Mucosa of rectum (tissue), 2 donors: Measurements from ENCODE around the gene KCNAB3.
A peak's percentile ranks its signal among the peaks of the same experiment; 100 is the strongest.

Experiments used
- H3K27ac ChIP-seq, 2 donors: one replicate each; pipeline ENCODE4 v1.7.0; 2013; ENCODE audit warnings: inconsistent platforms in 2 of 2, low read depth in 2 of 2, low read length in 2 of 2
- H3K27me3 ChIP-seq, 2 donors: one replicate each; pipeline ENCODE4 v1.7.0; 2013; ENCODE audit warnings: low read length in 2 of 2; ENCODE audit not compliant: control insufficient read depth in 2 of 2, insufficient read depth in 2 of 2
- H3K36me3 ChIP-seq, 2 donors: one replicate each; pipeline ENCODE4 v1.7.0; 2013; ENCODE audit warnings: low read length in 2 of 2; ENCODE audit not compliant: control insufficient read depth in 2 of 2, insufficient read depth in 2 of 2
- H3K4me1 ChIP-seq, 2 donors: one replicate each; pipeline ENCODE4 v1.7.0; 2013; ENCODE audit warnings: low read length in 2 of 2, mild to moderate bottlenecking in 1 of 2; ENCODE audit not compliant: control insufficient read depth in 2 of 2, insufficient read depth in 2 of 2
- H3K4me3 ChIP-seq, 2 donors: one replicate each; pipeline ENCODE4 v1.7.0; 2013; ENCODE audit warnings: low read length in 2 of 2
- H3K9ac ChIP-seq, 2 donors: one replicate each; pipeline ENCODE4 v1.7.0; 2013; ENCODE audit warnings: low read length in 2 of 2, low read depth in 1 of 2, mild to moderate bottlenecking in 1 of 2
- H3K9me3 ChIP-seq, 2 donors: one replicate each; pipeline ENCODE4 v1.7.0; 2013; ENCODE audit warnings: low read length in 2 of 2; ENCODE audit not compliant: control insufficient read depth in 2 of 2
- donor health status: healthy.
- donor health status: Normal muscosa, but diverticular disease.

Gene KCNAB3

DNA sequence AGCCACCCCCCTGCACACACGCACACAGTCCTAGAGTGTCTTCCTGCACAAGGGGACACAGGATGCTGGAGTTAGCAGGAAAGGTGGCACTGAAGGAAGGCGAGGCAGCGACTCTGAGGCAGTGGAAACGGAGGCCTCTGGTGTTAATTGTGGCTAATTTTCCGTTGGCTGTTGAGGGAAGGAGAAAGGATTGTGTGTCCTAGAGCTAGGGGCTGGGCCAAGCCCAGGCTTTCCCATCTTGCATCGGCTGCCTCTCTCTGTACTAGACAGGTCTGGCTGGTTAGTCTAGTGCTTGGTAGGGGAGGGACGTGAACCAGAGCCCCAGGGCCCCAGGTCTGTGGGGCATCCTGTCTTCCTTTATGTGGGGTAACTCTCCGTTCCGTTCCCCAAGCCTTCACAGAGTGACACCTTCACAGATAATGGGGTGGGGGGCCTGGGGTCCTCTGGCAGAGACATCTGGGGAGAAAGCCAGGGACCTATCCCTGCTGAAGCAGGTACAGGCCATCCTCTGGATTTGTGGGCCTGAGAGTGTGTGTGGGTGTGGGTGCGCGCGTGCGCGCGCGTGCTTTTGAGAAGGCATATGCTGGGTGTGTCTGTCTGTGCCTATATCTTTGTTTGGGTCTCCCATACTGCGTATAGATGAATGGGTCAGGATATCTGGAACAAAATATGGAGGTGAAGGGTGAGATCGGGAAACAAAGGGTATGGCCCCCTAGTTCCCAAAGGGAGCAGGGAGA lies 41.3 kb downstream of the KCNAB3 start, which contains the start of gene CHD3:
Gene CHD3 (plus strand): TSS at position 606 of the 737 bp plus-strand sequence. CDS start 212 bp downstream, outside the sequence.
- Histone ChIP-seq H3K4me3 (peak within 1 kb of the TSS; percentile 84 to 88), H3K27me3 (no peaks in the 10 kb centered on the region), H3K27ac (peak within 1 kb of the TSS; percentile 91 to 96), H3K9ac (peak within 1 kb of the TSS; percentile 70 to 82), H3K36me3 (peaks cover 8 to 22% of the 10 kb centered on the region in 2 donors), H3K9me3 (no peaks in the 10 kb centered on the region), H3K4me1 (peaks cover 43 to 46% of the 10 kb centered on the region in 2 donors)

GRCh38 chr17:7887482-7888183 lies 42.0 kb downstream of the KCNAB3 start:
- Histone ChIP-seq H3K36me3 (peaks cover 8 to 17% of the 10 kb centered on the region in 2 donors), H3K4me3 (peak overlapping the region; percentile 84 to 88), H3K4me1 (peaks cover 45 to 48% of the 10 kb centered on the region in 2 donors), H3K9me3 (no peaks in the 10 kb centered on the region), H3K9ac (peak overlapping the region; percentile 70 to 82), H3K27ac (peak overlapping the region; percentile 91 to 96), H3K27me3 (no peaks in the 10 kb centered on the region)

- Histone ChIP-seq H3K4me3 (peak overlapping the region; percentile 84 to 88), H3K27me3 (no peaks in the 10 kb centered on the region), H3K9me3 (no peaks in the 10 kb centered on the region), H3K36me3 (peaks cover 7 to 16% of the 10 kb centered on the region in 2 donors), H3K9ac (peak overlapping the region; percentile 79 to 95), H3K4me1 (peaks cover 48 to 53% of the 10 kb centered on the region in 2 donors), H3K27ac (peak overlapping the region; percentile 91 to 96)
Measured at GRCh38 chr17:7887038-7887481, 42.6 kb downstream of the KCNAB3 start.

DNA sequence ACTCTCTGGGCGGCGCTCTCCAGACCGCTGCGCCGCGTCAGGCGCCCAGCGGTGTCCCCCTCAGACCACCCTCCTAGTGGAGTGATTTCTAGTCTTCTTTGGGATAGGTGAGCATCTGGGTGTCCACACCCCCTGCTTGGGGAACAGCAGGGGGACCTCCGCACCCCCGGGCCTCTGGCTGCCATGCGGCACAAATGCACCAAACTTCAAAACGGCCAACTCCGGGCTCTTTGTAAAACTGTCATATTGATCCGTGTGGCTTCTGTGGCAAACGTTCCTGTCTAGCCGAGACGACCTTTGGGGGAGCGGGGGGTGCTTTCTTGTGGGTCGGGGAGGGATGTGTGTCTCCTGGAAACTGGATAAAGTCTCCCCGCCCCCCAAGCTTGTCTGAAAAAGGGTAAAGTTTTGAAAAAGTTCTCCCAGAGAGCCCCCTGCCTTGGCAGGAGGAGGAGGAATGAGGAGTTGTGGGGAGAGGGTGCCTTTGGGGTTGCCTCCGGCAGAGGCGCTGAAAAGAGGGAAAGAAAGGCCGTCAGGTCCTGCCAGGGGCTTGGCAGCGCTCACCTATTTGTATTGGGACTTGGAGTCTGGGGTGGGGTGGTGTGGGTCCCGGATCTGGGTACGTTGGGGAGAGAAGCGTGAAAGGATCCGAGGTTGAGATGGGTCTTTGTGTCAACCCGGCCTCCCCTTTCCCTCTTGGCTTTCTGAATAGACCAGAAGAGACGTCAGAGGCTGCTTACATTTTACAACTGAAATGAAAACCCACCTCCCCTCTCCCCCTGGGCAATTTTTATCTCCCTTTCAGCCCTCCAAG lies 43.2 kb downstream of the KCNAB3 start:
- Histone ChIP-seq H3K9me3 (no peaks in the 10 kb centered on the region), H3K36me3 (peaks cover 4 to 14% of the 10 kb centered on the region in 2 donors), H3K27ac (peak overlapping the region; percentile 91 to 96), H3K9ac (peak overlapping the region; percentile 79 to 95), H3K27me3 (no peaks in the 10 kb centered on the region), H3K4me3 (peak overlapping the region; percentile 84 to 88), H3K4me1 (peaks cover 48 to 56% of the 10 kb centered on the region in 2 donors)

DNA sequence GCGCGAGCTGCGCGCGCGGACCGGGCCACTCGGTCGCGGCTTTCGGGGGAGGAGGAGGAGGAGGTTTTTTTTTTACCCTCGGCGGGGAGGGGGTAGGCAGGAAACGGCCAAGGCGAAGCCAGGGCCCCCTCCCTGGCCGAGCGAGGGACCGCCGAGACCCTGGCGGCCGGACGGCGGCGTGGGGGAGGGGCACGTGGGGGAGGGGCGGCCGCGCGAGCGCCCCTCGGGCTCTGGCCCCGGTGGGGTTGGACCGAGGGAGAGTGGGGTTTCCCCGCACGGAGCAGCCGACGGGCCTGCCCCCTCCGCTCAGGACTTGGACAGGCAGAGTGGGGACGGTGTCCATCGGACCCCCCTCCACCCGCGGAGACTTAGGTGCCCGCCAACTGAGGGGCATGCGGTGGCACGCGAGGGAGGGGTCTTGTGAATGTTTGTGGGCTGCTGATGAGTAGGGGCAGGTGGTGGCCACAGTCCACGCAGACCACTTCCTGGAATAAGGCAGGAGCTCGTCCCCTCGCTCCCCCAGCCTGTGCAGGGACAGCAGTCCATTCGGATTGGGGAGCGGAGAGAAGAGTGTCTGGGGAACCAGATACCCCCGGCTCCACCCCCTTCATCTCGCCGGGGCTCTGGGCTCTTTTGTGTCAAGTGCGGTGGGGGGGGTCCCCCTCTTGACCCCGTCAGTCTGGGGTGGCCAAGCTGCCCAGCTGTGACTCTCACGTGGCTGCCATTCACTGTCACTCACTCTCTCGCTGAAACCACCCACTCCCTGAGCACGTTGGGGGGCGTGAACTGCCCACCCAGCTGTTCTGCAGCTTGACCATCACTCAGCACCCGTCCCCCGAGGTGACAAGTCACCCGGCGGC lies 44.1 kb downstream of the KCNAB3 start:
- peak overlapping the region; percentile 84 to 88 for H3K4me3 ChIP-seq
- H3K27ac ChIP-seq = peak overlapping the region; percentile 91 to 96
- peaks cover 48 to 62% of the 10 kb centered on the region in 2 donors for H3K4me1 ChIP-seq
- peak overlapping the region; percentile 79 to 95 for H3K9ac ChIP-seq
- peaks cover 0 to 13% of the 10 kb centered on the region in 2 donors for H3K36me3 ChIP-seq
- H3K9me3 ChIP-seq = no peaks in the 10 kb centered on the region
- no peaks in the 10 kb centered on the region for H3K27me3 ChIP-seq

DNA sequence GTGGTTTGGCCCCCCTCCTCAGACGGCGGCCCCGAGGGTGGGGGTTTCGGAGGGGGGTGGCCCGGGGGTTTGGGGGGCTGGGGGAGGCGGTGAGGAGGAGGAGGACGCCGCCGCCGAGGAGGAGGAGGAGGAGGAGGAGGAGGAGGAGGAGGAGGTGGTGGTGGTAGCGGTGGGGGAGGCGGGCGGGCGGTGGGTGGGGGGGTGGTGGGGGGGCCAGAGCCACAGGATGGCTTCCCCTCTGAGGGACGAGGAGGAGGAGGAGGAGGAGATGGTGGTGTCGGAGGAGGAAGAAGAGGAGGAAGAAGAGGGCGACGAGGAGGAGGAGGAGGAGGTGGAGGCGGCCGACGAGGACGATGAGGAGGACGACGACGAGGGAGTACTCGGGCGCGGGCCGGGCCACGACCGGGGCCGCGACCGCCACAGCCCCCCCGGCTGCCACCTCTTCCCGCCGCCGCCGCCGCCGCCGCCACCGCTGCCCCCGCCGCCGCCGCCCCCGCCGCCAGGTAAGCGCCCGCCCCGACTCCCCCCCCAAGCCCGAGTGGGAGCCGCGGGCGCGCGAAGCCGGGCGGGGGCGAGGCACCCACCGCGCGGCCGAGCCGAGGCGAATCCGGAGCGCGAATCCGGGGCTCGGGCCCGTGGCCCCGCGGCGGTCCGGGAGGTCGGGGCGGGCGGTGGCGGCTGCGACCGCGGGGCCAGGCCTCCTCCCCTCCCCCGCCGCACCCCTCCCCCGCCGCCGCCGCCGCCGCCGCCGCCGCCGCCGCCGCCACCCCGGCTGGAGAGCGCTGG lies 44.9 kb downstream of the KCNAB3 start:
- Histone ChIP-seq H3K4me3 (peak overlapping the region; percentile 76 to 84), H3K9ac (peak overlapping the region; percentile 47 to 95), H3K4me1 (peaks cover 45 to 65% of the 10 kb centered on the region in 2 donors)

GRCh38 chr17:7883781-7884386 lies 45.8 kb downstream of the KCNAB3 start:
- peak overlapping the region in 1 of 2 donors; percentile 38 for H3K9ac ChIP-seq
- no peaks in the 10 kb centered on the region for H3K9me3 ChIP-seq
- H3K27ac ChIP-seq = no peak overlapping the region
- peaks cover 36 to 56% of the 10 kb centered on the region in 2 donors for H3K4me1 ChIP-seq
- peak overlapping the region in 1 of 2 donors; percentile 3 for H3K4me3 ChIP-seq
- H3K36me3 ChIP-seq = peaks cover 2 to 14% of the 10 kb centered on the region in 2 donors
- H3K27me3 ChIP-seq = no peaks in the 10 kb centered on the region

More for the DNA sequence above, 44.9 kb downstream of the KCNAB3 start:
- no peaks in the 10 kb centered on the region for H3K9me3 ChIP-seq
- H3K36me3 ChIP-seq = peaks cover 2 to 14% of the 10 kb centered on the region in 2 donors
- H3K27ac ChIP-seq = peak overlapping the region; percentile 91 to 96
- H3K27me3 ChIP-seq = no peaks in the 10 kb centered on the region

GRCh38 chr17:7882629-7883028 lies 47.0 kb downstream of the KCNAB3 start:
- peaks cover 24 to 43% of the 10 kb centered on the region in 2 donors for H3K4me1 ChIP-seq
- peak overlapping the region in 1 of 2 donors; percentile 32 for H3K27ac ChIP-seq
- no peak overlapping the region for H3K4me3 ChIP-seq
- peaks cover 2 to 14% of the 10 kb centered on the region in 2 donors for H3K36me3 ChIP-seq
- H3K9ac ChIP-seq = no peak overlapping the region
- no peaks in the 10 kb centered on the region for H3K27me3 ChIP-seq
- no peaks in the 10 kb centered on the region for H3K9me3 ChIP-seq
